ENCODE data around the gene CACNA1H.

DNA sequence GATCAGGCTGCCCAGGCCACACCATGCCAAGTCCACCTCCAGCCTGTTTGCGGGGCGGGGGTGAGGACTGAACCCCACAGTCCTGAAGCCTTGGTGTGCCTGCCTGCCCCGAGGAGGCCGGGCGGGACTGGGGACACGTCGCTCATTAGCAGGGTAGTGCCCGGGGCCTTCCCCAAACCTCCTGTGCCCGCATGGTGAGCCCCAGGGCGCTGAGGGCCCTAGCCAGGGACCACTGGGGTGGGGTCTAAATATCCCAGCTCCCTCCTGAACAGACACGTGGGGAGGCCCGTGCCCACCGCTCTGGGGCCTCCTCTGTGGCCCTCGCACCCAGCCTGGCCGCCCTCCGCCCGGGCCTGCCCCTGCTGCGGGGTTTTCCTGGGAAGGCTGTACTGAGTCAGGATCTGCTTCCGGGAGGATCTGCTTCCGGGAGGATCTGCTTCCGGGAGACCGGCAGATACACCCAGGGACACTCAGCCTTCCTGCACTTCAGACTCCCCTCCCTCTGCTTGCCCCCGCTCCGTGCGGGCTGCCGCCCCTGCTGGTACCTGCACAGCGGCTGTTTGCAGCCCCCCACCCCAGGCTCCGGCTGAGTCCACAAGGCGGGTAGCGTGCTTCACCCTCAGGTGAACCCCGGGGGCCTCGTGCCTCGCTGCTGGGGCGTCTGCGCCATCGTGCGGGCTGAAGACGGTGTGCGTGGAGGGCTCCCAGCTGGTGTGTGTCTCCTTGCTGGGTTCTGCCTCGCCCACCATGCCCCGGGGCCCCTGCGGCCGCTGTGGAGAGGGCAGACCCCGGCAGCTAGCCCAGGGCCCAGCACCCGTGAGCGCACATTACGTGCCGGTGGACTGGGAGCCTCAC is 23.6 kb upstream of the CACNA1H start:
- TF ChIP-seq CTCF (IDR thresholded peaks at IDR 0.05) = no peak
- no peak for TF ChIP-seq POLR2A (IDR thresholded peaks at IDR 0.05; ENCODE audit: low read depth)
- TF ChIP-seq POLR2AphosphoS5 (IDR thresholded peaks at IDR 0.05) = no peak
- no peak for TF ChIP-seq EP300 (IDR thresholded peaks at IDR 0.05)
